Fibroblast of lung (primary cell): ENCODE data around the gene MAS1. TPM values are rescaled to one million over a fixed set of nuclear protein-coding genes. Genes with fewer than 3 reads are reported as not detected.

Experiments
- DNase-seq, 2 donors: peaks; one replicate each; pipeline versions ENCODE4 v3.0.0 to v3.0.0-alpha.2; 2010; ENCODE audit warnings: low read depth in 2 of 2
- H2AFZ ChIP-seq: 2 replicates; pipeline ENCODE4 v1.5.1; 2012; ENCODE audit warnings: low read length, control low read depth, inconsistent platforms
- H3K27ac ChIP-seq: 2 replicates; pipeline ENCODE4 v1.5.1; 2011; ENCODE audit warnings: low read length, control low read depth; ENCODE audit not compliant: insufficient read depth
- H3K27me3 ChIP-seq: 2 replicates; pipeline ENCODE4 v1.5.1; 2011; ENCODE audit warnings: mild to moderate bottlenecking, low read length; ENCODE audit not compliant: control insufficient read depth, insufficient read depth
- H3K36me3 ChIP-seq: 2 replicates; pipeline ENCODE4 v1.5.1; 2011; ENCODE audit warnings: low read length; ENCODE audit not compliant: control insufficient read depth, insufficient read depth
- H3K4me1 ChIP-seq: 2 replicates; pipeline ENCODE4 v1.5.1; 2011; ENCODE audit warnings: low read length; ENCODE audit not compliant: control insufficient read depth, insufficient read depth; ENCODE audit errors: extremely low read depth
- H3K4me2 ChIP-seq: 2 replicates; pipeline ENCODE4 v1.5.1; 2011; ENCODE audit warnings: low read length, control low read depth; ENCODE audit not compliant: insufficient read depth; ENCODE audit errors: extremely low read depth
- H3K4me3 ChIP-seq, 4 experiments: fragments of 200-600 bp in 1 of 4; sonication (generic) in 1 of 4; replicated peaks in 1 of 4; 2 replicates each; pipeline ENCODE4 v1.5.1; 2011 to 2016; ENCODE audit warnings: low read length in 4 of 4, low read depth in 3 of 4, mild to moderate bottlenecking in 3 of 4, control low read depth in 2 of 4, inconsistent platforms in 1 of 4, mixed read lengths in 1 of 4; ENCODE audit not compliant: insufficient read depth in 1 of 4; ENCODE audit errors: control extremely low read depth in 1 of 4
- H3K79me2 ChIP-seq: 2 replicates; pipeline ENCODE4 v1.5.1; 2012; ENCODE audit warnings: mild to moderate bottlenecking, low read length, inconsistent platforms; ENCODE audit not compliant: control insufficient read depth, insufficient read depth
- H3K9ac ChIP-seq: 2 replicates; pipeline ENCODE4 v1.5.1; 2011; ENCODE audit warnings: mild to moderate bottlenecking, low read length, control low read depth; ENCODE audit not compliant: insufficient read depth
- H3K9me3 ChIP-seq: 2 replicates; pipeline ENCODE4 v1.5.1; 2012; ENCODE audit warnings: low read depth, low read length; ENCODE audit not compliant: control insufficient read depth, insufficient read depth
- H4K20me1 ChIP-seq: 2 replicates; pipeline ENCODE4 v1.5.1; 2011; ENCODE audit warnings: low read length; ENCODE audit not compliant: control insufficient read depth, insufficient read depth; ENCODE audit errors: extremely low read depth
- EZH2 ChIP-seq: IDR thresholded peaks from 2 replicates; pipeline ENCODE4 v1.5.1; 2012; ENCODE audit warnings: low read length, control low read depth, mild to moderate bottlenecking; ENCODE audit errors: missing control alignments
- polyA plus RNA-seq, 2 donors: library from polyadenylated mRNA; depleted of rRNA in 1 of 2; stranded (reverse) in 1 of 2; unstranded in 1 of 2; fragments of >200 nt; gene quantifications; 2 replicates each; pipeline ENCODE4 v1.2.1, GENCODE V29; 2011 to 2012; ENCODE audit warnings: missing spikeins in 1 of 2
- total RNA-seq: library from RNA; depleted of rRNA; stranded (reverse); fragments of >200 nt; gene quantifications from 2 replicates; pipeline ENCODE4 v1.2.1, GENCODE V29; 2014
- TF ChIP-seq, protein P1 (sequence below), 2 donors: IDR thresholded peaks in 1 of 2; conservative IDR thresholded peaks in 1 of 2; 1 replicate in 1 of 2; 2 replicates in 1 of 2; pipeline ENCODE4 v1.5.1; 2011 to 2012; ENCODE audit warnings: low read length in 2 of 2, control low read depth in 1 of 2, inconsistent platforms in 1 of 2, low read depth in 1 of 2, mild to moderate bottlenecking in 1 of 2

MAS1 gene
- total and polyA plus RNA-seq, 2 donors (not counting 1 experiment from before 2014, with no cell fraction given) = not detected

DNA sequence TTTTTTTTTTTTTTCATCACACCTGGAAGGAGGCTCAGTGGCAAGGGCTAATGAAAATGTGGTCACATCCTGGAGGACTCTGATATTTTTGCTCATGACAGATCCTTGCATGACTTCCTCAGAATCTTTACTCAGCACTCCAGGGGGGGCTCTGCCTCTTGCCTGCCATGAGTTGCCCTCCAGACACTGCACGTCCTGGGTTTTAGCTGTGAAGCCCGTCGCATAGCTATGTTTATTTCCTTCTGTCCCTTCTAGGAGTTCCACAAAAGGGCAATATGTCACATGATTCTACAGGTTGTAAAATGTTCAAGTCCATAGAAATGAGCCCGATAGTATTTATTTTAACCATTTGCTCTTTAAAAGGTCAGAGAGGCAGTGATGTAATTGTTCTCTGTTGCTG is 18.2 kb downstream of the MAS1 start:
- TF ChIP-seq EZH2 = no peak
- TF ChIP-seq, protein P1, sequence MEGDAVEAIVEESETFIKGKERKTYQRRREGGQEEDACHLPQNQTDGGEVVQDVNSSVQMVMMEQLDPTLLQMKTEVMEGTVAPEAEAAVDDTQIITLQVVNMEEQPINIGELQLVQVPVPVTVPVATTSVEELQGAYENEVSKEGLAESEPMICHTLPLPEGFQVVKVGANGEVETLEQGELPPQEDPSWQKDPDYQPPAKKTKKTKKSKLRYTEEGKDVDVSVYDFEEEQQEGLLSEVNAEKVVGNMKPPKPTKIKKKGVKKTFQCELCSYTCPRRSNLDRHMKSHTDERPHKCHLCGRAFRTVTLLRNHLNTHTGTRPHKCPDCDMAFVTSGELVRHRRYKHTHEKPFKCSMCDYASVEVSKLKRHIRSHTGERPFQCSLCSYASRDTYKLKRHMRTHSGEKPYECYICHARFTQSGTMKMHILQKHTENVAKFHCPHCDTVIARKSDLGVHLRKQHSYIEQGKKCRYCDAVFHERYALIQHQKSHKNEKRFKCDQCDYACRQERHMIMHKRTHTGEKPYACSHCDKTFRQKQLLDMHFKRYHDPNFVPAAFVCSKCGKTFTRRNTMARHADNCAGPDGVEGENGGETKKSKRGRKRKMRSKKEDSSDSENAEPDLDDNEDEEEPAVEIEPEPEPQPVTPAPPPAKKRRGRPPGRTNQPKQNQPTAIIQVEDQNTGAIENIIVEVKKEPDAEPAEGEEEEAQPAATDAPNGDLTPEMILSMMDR (conservative IDR thresholded peaks at IDR 0.05 in 1 of 2, IDR thresholded peaks at IDR 0.05 in 1 of 2; ENCODE audit: low read depth in 1 of 2, low read length in 2 of 2) = no peak
- H3K4me3 ChIP-seq = no peak overlapping the region
- no peak overlapping the region for H3K4me2 ChIP-seq
- no peaks in the 10 kb centered on the region for H3K79me2 ChIP-seq
- no peak for DNase-seq
- no peaks in the 10 kb centered on the region for H4K20me1 ChIP-seq
- H2AFZ ChIP-seq = no peak overlapping the region
- H3K36me3 ChIP-seq = no peaks in the 10 kb centered on the region
- H3K27ac ChIP-seq = no peak overlapping the region
- no peaks in the 10 kb centered on the region for H3K4me1 ChIP-seq
- H3K9ac ChIP-seq = no peak overlapping the region
- H3K9me3 ChIP-seq = no peaks in the 10 kb centered on the region
- peaks cover 8% of the 10 kb centered on the region for H3K27me3 ChIP-seq

DNA sequence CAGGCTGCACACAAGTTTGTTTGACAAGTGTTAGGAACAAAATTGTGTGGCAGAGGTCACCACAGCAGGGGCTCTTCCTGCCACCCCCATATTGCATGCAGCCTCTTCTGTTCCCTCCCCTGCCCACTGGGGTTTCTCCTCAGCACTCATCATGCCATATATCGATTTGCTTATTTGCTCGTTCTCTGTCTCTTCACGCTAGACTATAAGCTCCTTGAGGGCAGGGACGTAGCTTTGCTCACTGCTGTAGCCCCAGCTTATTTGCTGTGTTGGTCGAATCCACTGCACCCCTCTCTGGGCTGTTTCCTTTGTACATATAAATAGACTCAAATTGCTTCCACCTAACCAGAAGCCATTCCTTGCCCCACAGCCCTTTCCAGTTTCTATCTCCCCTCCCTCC is 19.6 kb downstream of the MAS1 start:
- no peak overlapping the region for H3K4me3 ChIP-seq
- TF ChIP-seq EZH2 = no peak
- TF ChIP-seq, protein P1 (conservative IDR thresholded peaks at IDR 0.05 in 1 of 2, IDR thresholded peaks at IDR 0.05 in 1 of 2; ENCODE audit: low read depth in 1 of 2, low read length in 2 of 2) = no peak
- DNase-seq = no peak
- no peak overlapping the region for H3K4me2 ChIP-seq
- no peaks in the 10 kb centered on the region for H3K9me3 ChIP-seq
- H3K36me3 ChIP-seq = no peaks in the 10 kb centered on the region
- no peaks in the 10 kb centered on the region for H3K4me1 ChIP-seq
- no peak overlapping the region for H2AFZ ChIP-seq
- H3K79me2 ChIP-seq = no peaks in the 10 kb centered on the region
- no peak overlapping the region for H3K9ac ChIP-seq
- H3K27me3 ChIP-seq = peaks cover 8% of the 10 kb centered on the region
- no peak overlapping the region for H3K27ac ChIP-seq
- no peaks in the 10 kb centered on the region for H4K20me1 ChIP-seq

DNA sequence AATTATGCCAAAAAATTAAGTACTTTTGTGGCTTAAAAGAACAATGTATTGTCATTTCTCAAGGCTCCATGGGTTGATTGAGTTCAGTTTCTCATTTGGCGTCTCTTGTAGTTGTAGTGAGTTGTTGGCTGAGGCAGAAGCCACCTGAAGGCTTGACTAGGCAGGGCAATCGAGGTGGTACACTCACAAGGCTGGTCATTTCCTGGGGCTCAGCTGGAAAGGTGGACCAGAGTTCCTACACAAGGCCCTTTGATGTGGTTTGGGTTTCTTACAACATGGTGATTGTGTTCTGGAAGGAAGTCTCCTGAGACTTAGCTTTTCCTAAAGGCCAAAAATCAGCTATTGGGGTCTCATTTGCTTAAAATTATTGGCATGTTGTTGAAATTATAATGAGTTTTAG is 22.6 kb downstream of the MAS1 start:
- Histone ChIP-seq H4K20me1 (no peaks in the 10 kb centered on the region), H3K4me1 (no peaks in the 10 kb centered on the region), H3K4me3 (no peak overlapping the region), H2AFZ (no peak overlapping the region), H3K27me3 (peaks cover 8% of the 10 kb centered on the region), H3K79me2 (no peaks in the 10 kb centered on the region), H3K27ac (no peak overlapping the region), H3K36me3 (no peaks in the 10 kb centered on the region), H3K4me2 (no peak overlapping the region), H3K9ac (no peak overlapping the region), H3K9me3 (no peaks in the 10 kb centered on the region)
- DNase-seq = no peak
- TF ChIP-seq, protein P1 (conservative IDR thresholded peaks at IDR 0.05 in 1 of 2, IDR thresholded peaks at IDR 0.05 in 1 of 2; ENCODE audit: low read depth in 1 of 2, low read length in 2 of 2) = no peak
- no peak for TF ChIP-seq EZH2
